ENCODE results near the gene ADAM8. TPM values are rescaled to one million over a fixed set of nuclear protein-coding genes. Genes with fewer than 3 reads are reported as not detected.
A peak's percentile ranks its signal among the peaks of the same experiment; 100 is the strongest.

The ADAM8 gene
- total and polyA plus RNA-seq, 2 donors: 8.3 to 19.2 TPM

GRCh38 chr10:133274751-133275683, 1.7 kb downstream of the ADAM8 start:
- DNase-seq (ENCODE audit: low read depth in 6 of 9, low spot score in 9 of 9): peak in 2 of 9 donors; percentile 31 to 72
- Histone ChIP-seq H3K27ac (ENCODE audit: low read depth in 1 of 2, low read length in 1 of 2) (peak overlapping the region; percentile 11 to 38), H3K4me1 (ENCODE audit: control insufficient read depth in 2 of 2, insufficient read depth in 2 of 2, low read length in 2 of 2) (peaks cover 16 to 38% of the 10 kb centered on the region in 2 donors), H3K4me3 (ENCODE audit: low read length in 2 of 2) (peak overlapping the region; percentile 35 to 42), H3K9me3 (ENCODE audit: control insufficient read depth in 2 of 2, insufficient read depth in 1 of 2, low read length in 1 of 2) (peaks cover 0 to 2% of the 10 kb centered on the region in 2 donors), H3K27me3 (ENCODE audit: control insufficient read depth in 2 of 2, insufficient read depth in 1 of 2, low read length in 1 of 2) (peaks cover 24 to 37% of the 10 kb centered on the region in 2 donors), H3K36me3 (ENCODE audit: control insufficient read depth in 2 of 2, insufficient read depth in 2 of 2, low read length in 1 of 2) (peaks cover 7 to 10% of the 10 kb centered on the region in 2 donors)
- WGBS: 5% methylated on average over 26 of the region's 26 CpGs

GRCh38 chr10:133273534-133274143, 3.0 kb downstream of the ADAM8 start:
- Histone ChIP-seq H3K4me3 (ENCODE audit: low read length in 2 of 2) (no peak overlapping the region), H3K4me1 (ENCODE audit: control insufficient read depth in 2 of 2, insufficient read depth in 2 of 2, low read length in 2 of 2) (peaks cover 16 to 32% of the 10 kb centered on the region in 2 donors), H3K36me3 (ENCODE audit: control insufficient read depth in 2 of 2, insufficient read depth in 2 of 2, low read length in 1 of 2) (no peaks in the 10 kb centered on the region), H3K9me3 (ENCODE audit: control insufficient read depth in 2 of 2, insufficient read depth in 1 of 2, low read length in 1 of 2) (peaks cover 0 to 2% of the 10 kb centered on the region in 2 donors), H3K27ac (ENCODE audit: low read depth in 1 of 2, low read length in 1 of 2) (no peak overlapping the region), H3K27me3 (ENCODE audit: control insufficient read depth in 2 of 2, insufficient read depth in 1 of 2, low read length in 1 of 2) (peaks cover 24 to 37% of the 10 kb centered on the region in 2 donors)
- WGBS: 96% methylated on average over 28 of the region's 28 CpGs
- no peak for DNase-seq (ENCODE audit: low read depth in 6 of 9, low spot score in 9 of 9)

- peaks cover 16 to 26% of the 10 kb centered on the region in 2 donors for H3K4me1 ChIP-seq (ENCODE audit: control insufficient read depth in 2 of 2, insufficient read depth in 2 of 2, low read length in 2 of 2)
- DNase-seq (ENCODE audit: low read depth in 6 of 9, low spot score in 9 of 9): no peak
- H3K27me3 ChIP-seq (ENCODE audit: control insufficient read depth in 2 of 2, insufficient read depth in 1 of 2, low read length in 1 of 2): peaks cover 24 to 37% of the 10 kb centered on the region in 2 donors
- H3K36me3 ChIP-seq (ENCODE audit: control insufficient read depth in 2 of 2, insufficient read depth in 2 of 2, low read length in 1 of 2): no peaks in the 10 kb centered on the region
- H3K27ac ChIP-seq (ENCODE audit: low read depth in 1 of 2, low read length in 1 of 2): no peak overlapping the region
- H3K4me3 ChIP-seq (ENCODE audit: low read length in 2 of 2): no peak overlapping the region
- 98% methylated on average over 25 of the region's 25 CpGs for WGBS
- H3K9me3 ChIP-seq (ENCODE audit: control insufficient read depth in 2 of 2, insufficient read depth in 1 of 2, low read length in 1 of 2): peaks cover 0 to 2% of the 10 kb centered on the region in 2 donors
Observed at GRCh38 chr10:133272964-133273420, 3.7 kb downstream of the ADAM8 start.

DNA sequence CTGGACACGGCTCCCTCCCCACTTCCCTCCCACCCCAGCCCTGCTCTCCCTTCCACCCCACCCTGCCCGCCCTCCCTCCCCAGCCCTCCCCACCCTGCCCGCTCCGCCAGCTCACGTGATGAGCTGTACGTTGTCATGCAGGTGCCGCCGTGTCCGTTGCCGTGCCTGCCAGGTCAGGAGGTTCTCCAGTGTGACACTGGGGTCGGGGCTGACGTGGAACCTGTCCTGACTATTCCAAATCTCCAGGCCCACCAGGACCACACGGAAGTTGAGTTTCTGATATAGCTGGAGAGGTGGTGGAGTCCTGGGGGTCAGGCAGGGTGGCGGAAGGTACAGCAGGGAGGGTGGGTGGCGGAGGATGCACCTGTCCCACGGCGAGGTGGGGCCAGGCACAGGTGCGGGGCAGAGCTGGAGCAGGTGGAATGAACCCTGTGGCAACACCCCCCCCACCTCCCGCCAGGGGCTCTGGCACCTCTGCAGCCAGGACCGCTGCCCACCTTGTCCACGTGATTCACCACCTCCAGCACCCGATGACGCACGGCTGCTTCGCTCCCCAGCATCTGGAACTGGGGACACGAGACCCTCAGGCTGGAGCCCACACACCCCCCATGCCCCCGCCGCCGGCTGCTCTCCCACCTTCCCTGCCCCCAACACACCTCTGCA, 4.2 kb downstream of the ADAM8 start:
- H3K36me3 ChIP-seq (ENCODE audit: control insufficient read depth in 2 of 2, insufficient read depth in 2 of 2, low read length in 1 of 2): no peaks in the 10 kb centered on the region

DNA sequence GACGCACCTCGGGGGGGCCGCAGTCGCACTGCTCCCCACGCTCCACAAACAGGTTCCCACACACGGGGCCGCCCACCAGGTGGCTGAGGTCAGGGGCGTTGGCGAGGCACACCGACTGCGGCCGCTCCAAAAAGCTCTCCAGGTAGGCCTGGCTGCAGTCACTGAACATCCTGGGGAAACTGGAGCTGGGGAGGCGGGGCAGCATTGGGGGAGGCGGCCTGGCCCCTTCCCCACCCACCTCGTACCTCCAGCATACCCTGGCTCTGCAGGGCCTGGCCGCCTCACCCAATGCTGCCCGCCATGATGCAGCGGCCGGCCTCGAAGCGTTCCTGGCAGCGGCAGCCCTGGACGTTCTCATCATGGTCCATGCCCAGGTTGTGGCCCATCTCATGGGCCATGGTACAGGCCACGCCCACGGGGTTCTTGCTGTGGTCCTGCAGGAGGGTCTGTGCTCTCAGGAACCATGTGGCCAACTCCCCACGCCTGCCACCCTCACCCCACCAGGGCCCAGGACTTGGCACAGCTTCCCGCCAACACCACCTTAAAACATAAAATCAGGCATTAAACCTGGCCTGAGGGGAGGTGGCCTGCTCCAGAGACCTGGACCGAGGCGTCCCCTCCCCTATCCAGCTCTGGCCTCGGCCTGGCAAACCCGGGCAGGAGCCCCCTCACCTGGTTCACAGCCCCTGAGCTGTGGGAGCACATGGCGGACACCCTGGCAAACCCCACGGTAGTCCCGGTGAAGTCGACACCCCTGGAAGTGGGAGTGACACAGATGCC, 5.0 kb downstream of the ADAM8 start:
- H3K4me3 ChIP-seq (ENCODE audit: low read length in 2 of 2): no peak overlapping the region
- peaks cover 16% of the 10 kb centered on the region in 2 donors for H3K4me1 ChIP-seq (ENCODE audit: control insufficient read depth in 2 of 2, insufficient read depth in 2 of 2, low read length in 2 of 2)
- peaks cover 15 to 25% of the 10 kb centered on the region in 2 donors for H3K27me3 ChIP-seq (ENCODE audit: control insufficient read depth in 2 of 2, insufficient read depth in 1 of 2, low read length in 1 of 2)
- H3K27ac ChIP-seq (ENCODE audit: low read depth in 1 of 2, low read length in 1 of 2): no peak overlapping the region
- H3K36me3 ChIP-seq (ENCODE audit: control insufficient read depth in 2 of 2, insufficient read depth in 2 of 2, low read length in 1 of 2): no peaks in the 10 kb centered on the region
- no peak for DNase-seq (ENCODE audit: low read depth in 6 of 9, low spot score in 9 of 9)
- peaks cover 0 to 2% of the 10 kb centered on the region in 2 donors for H3K9me3 ChIP-seq (ENCODE audit: control insufficient read depth in 2 of 2, insufficient read depth in 1 of 2, low read length in 1 of 2)
- 95% methylated on average over 35 of the region's 35 CpGs for WGBS

More for the DNA sequence above, 4.2 kb downstream of the ADAM8 start:
- no peak overlapping the region for H3K27ac ChIP-seq (ENCODE audit: low read depth in 1 of 2, low read length in 1 of 2)
- H3K9me3 ChIP-seq (ENCODE audit: control insufficient read depth in 2 of 2, insufficient read depth in 1 of 2, low read length in 1 of 2): peaks cover 0 to 2% of the 10 kb centered on the region in 2 donors
- H3K27me3 ChIP-seq (ENCODE audit: control insufficient read depth in 2 of 2, insufficient read depth in 1 of 2, low read length in 1 of 2): peaks cover 22 to 32% of the 10 kb centered on the region in 2 donors
- 93% methylated on average over 29 of the region's 29 CpGs for WGBS
- no peak for DNase-seq (ENCODE audit: low read depth in 6 of 9, low spot score in 9 of 9)
- H3K4me1 ChIP-seq (ENCODE audit: control insufficient read depth in 2 of 2, insufficient read depth in 2 of 2, low read length in 2 of 2): peaks cover 16 to 22% of the 10 kb centered on the region in 2 donors
- H3K4me3 ChIP-seq (ENCODE audit: low read length in 2 of 2): no peak overlapping the region

DNA sequence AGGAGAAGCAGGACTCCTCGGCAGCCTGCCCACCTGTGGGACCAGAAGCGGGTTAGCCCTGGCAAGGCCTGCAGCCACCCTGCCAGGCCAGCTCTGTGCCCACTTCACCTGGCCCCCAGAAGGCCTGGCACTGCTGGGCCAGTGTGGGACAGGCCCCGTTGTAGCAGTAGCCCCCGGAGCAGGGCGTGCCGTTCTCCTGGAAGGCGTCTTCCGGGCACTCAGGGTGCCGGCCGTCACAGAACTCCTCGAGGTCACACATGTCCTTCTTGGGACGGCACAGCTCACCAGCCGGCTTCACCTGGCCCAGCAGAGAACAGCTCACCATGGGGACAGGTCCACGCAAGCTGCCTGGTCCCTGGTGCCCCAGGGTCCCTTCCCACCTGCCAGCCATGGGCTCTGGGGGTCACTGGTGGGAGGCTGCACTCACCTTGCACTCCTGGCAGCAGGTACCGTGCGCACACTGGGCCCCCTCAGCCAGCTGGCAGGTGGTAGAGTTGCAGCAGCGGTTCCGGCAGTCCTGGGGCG, 5.8 kb downstream of the ADAM8 start:
- H3K27me3 ChIP-seq (ENCODE audit: control insufficient read depth in 2 of 2, insufficient read depth in 1 of 2, low read length in 1 of 2): peaks cover 6 to 16% of the 10 kb centered on the region in 2 donors
- 98% methylated on average over 19 of the region's 19 CpGs for WGBS
- H3K4me1 ChIP-seq (ENCODE audit: control insufficient read depth in 2 of 2, insufficient read depth in 2 of 2, low read length in 2 of 2): peaks cover 8 to 13% of the 10 kb centered on the region in 2 donors
- no peak overlapping the region for H3K4me3 ChIP-seq (ENCODE audit: low read length in 2 of 2)
- no peaks in the 10 kb centered on the region for H3K36me3 ChIP-seq (ENCODE audit: control insufficient read depth in 2 of 2, insufficient read depth in 2 of 2, low read length in 1 of 2)
- H3K27ac ChIP-seq (ENCODE audit: low read depth in 1 of 2, low read length in 1 of 2): no peak overlapping the region
- no peak for DNase-seq (ENCODE audit: low read depth in 6 of 9, low spot score in 9 of 9)
- peaks cover 0 to 2% of the 10 kb centered on the region in 2 donors for H3K9me3 ChIP-seq (ENCODE audit: control insufficient read depth in 2 of 2, insufficient read depth in 1 of 2, low read length in 1 of 2)

DNA sequence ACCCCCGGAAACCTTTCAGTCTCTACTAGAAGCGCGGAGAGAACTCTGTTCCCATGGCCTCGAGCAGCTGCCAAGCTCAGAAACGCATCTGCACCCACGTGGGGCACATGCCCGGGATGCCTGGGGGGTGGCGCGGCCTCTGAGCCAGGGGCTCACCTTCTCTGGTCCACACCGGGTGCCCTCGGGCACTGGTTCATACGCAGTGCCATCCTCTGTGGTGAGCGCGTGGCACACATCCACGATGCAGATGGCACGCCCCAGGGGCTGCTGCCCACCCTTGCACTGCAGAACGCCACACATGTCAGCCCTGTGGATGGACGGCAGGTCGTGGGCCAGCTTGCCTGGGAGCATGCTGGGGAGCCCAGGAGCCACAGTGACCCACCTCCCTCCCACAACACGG, 6.5 kb downstream of the ADAM8 start:
- Histone ChIP-seq H3K27me3 (ENCODE audit: control insufficient read depth in 2 of 2, insufficient read depth in 1 of 2, low read length in 1 of 2) (peaks cover under 1 to 10% of the 10 kb centered on the region in 2 donors), H3K36me3 (ENCODE audit: control insufficient read depth in 2 of 2, insufficient read depth in 2 of 2, low read length in 1 of 2) (no peaks in the 10 kb centered on the region), H3K9me3 (ENCODE audit: control insufficient read depth in 2 of 2, insufficient read depth in 1 of 2, low read length in 1 of 2) (no peaks in the 10 kb centered on the region), H3K4me1 (ENCODE audit: control insufficient read depth in 2 of 2, insufficient read depth in 2 of 2, low read length in 2 of 2) (peaks cover 3 to 7% of the 10 kb centered on the region in 2 donors), H3K4me3 (ENCODE audit: low read length in 2 of 2) (no peak overlapping the region), H3K27ac (ENCODE audit: low read depth in 1 of 2, low read length in 1 of 2) (no peak overlapping the region)
- DNase-seq (ENCODE audit: low read depth in 6 of 9, low spot score in 9 of 9): no peak
- WGBS: 95% methylated on average over 20 of the region's 20 CpGs

DNA sequence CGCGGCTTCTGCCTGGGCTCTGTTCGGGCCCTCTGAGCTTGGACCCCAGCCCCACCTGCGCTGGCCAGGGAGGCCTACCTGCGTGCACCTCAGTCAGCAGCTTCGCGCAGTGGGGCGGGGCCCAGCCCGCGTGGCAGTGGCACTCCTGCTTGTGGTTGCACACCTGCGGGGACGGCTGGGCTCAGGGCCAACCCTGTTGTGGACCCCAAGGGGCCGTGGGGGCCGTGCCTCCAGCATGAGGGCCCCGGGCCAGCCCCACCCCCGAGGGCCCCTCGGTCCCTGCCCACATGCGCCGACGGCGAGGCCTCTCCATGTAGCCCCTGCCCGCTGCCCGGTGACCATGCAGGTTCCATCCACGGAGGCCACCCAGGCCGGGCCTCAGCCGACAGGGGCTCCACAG, 7.3 kb downstream of the ADAM8 start:
- H3K36me3 ChIP-seq (ENCODE audit: control insufficient read depth in 2 of 2, insufficient read depth in 2 of 2, low read length in 1 of 2): no peaks in the 10 kb centered on the region
- DNase-seq (ENCODE audit: low read depth in 6 of 9, low spot score in 9 of 9): no peak
- H3K4me3 ChIP-seq (ENCODE audit: low read length in 2 of 2): no peak overlapping the region
- H3K9me3 ChIP-seq (ENCODE audit: control insufficient read depth in 2 of 2, insufficient read depth in 1 of 2, low read length in 1 of 2): no peaks in the 10 kb centered on the region
- H3K4me1 ChIP-seq (ENCODE audit: control insufficient read depth in 2 of 2, insufficient read depth in 2 of 2, low read length in 2 of 2): peaks cover 0 to under 1% of the 10 kb centered on the region in 2 donors
- no peak overlapping the region for H3K27ac ChIP-seq (ENCODE audit: low read depth in 1 of 2, low read length in 1 of 2)
- WGBS: 90% methylated on average over 26 of the region's 26 CpGs
- peaks cover 0 to 2% of the 10 kb centered on the region in 2 donors for H3K27me3 ChIP-seq (ENCODE audit: control insufficient read depth in 2 of 2, insufficient read depth in 1 of 2, low read length in 1 of 2)

Measured in thymus (tissue), 11 donors.